IPS-NIHi11 (cell line): Measurements from ENCODE around the gene AQP3.
A peak's percentile ranks its signal among the peaks of the same experiment; 100 is the strongest.
"Not testable (repeated sequence)": the region's sequence is repeated elsewhere in the genome, so short reads cannot be mapped to it uniquely, and the experiment has no call there.

ENCODE experiments used
- DNase-seq: peaks from one replicate; pipeline ENCODE4 v3.0.0; 2012; ENCODE audit warnings: mixed read lengths, low spot score

Gene AQP3

GRCh38 chr9:33446946-33447798 is at the start of gene AQP3:
AQP3 (minus strand) TSS chr9:33447593; CDS start chr9:33447530, 63 bp downstream.
- DNase-seq = peak; percentile 89

DNA sequence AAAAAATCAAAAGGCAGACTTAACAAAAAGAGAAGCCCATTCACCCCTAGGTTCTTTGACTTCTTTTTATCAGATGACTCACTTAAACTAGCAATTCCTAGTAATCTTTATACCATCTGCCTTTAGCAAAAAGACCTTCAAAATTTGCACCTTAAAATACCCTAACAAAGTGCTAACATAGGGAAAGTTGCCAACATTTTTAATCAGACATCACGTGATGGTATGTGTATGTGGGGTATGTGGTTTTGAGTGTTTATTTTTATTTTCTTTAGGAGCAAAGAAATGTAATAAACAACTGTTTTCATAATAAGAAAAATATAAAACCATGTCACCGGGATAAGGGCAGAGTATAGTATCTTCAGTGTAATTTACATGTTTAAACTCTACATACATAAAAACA is 46.4 kb upstream of the AQP3 start:
- not testable (repeated sequence) for DNase-seq

GRCh38 chr9:33489066-33489465 is 41.7 kb upstream of the AQP3 start:
- DNase-seq = no peak

- DNase-seq = not testable (repeated sequence)
These were observed 37.9 kb upstream of the AQP3 start for GRCh38 chr9:33485312-33485711.

- no peak for DNase-seq
These were observed 33.6 kb upstream of the AQP3 start for GRCh38 chr9:33480976-33481375.

DNA sequence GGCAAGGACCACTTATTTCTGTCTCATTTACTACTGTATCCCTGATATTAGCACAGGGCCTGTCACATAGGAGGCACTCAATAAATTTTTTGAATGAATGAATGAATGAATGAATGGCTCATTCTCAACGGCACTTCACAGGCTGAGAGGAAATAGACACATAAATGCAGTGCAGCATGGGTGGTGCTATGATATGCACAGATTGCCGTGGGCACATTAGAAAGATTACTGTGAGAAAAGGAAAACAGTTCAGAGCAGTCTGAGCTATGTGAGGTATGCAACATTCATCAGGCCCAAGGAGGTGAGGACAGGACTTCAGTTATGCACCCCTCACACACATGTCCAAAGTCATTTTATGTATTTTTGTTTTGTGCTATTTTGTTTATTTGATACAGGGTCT is 32.7 kb upstream of the AQP3 start:
- no peak for DNase-seq

- DNase-seq = no peak
These were observed 29.1 kb upstream of the AQP3 start for GRCh38 chr9:33476503-33476902.

- DNase-seq = no peak
These were observed 28.0 kb upstream of the AQP3 start for GRCh38 chr9:33475357-33475756.

- DNase-seq = peak; percentile 97
These were observed 26.4 kb upstream of the AQP3 start, which contains the start of gene NOL6 for GRCh38 chr9:33473643-33474352. NOL6 (minus strand) TSS chr9:33473924; CDS start chr9:33473842, 82 bp downstream.

GRCh38 chr9:33472881-33473615 is 25.7 kb upstream of the AQP3 start:
- no peak for DNase-seq

GRCh38 chr9:33472171-33472880 is 24.9 kb upstream of the AQP3 start:
- DNase-seq = no peak

DNA sequence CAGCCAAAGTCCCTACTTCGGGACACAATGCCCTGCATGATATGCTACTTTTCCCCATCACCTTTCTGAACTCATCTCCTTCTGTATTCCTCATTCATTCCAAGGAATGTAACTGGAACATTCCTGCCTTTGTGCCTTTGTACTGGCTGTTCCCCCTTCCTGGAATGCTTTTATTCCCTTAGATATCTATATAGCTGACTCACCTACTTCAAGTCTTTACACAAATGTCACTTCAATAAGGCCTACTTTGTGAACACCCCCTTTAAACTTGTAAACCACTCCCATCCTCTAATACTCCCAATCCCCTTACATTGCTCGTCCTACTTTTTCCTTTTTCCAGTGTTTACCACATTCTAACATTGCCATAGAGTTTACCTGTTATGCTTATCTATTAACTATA is 24.0 kb upstream of the AQP3 start:
- no peak for DNase-seq

DNA sequence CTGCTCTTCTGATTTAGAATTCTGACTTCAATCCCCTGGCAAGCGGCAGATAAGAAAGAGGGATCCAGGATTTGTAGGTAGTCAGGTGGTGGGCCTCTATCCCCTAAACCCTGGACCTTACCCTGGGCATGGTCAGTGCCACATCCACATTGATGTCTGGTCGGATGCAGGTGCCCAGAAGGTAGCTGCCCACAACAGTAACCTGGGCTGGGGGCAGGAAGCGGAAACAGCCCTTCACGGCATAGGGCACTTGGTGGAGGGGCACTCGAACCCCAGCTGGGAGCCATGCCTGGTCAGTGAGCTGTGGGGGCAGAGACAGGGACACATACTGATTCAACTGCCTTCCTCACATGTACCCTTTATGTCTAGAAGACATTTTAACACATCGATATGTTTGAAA is 22.5 kb upstream of the AQP3 start:
- DNase-seq = no peak

- no peak for DNase-seq
These were observed 21.6 kb upstream of the AQP3 start for GRCh38 chr9:33468797-33469621.

GRCh38 chr9:33468215-33468730 is 20.9 kb upstream of the AQP3 start:
- no peak for DNase-seq

DNA sequence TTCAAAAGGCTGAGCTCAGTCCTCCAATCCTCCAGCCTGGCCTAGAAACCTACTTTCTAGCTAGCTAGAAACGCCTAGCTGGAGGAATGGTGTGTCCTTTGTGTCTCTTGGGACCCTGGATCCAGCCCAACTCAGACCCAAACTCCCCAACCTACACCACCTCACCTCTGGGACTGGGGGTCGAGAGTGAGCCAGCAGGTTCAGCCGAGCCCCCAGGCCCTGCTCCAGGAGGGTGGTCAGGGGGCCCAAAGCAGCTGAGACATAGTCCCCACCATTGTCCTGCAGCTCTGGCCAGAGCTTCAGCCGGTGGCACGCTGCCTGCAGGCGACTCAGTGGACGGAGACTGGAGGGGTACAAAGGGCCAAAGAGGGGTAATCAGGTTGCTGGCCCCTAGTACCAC is 20.1 kb upstream of the AQP3 start:
- no peak for DNase-seq

DNA sequence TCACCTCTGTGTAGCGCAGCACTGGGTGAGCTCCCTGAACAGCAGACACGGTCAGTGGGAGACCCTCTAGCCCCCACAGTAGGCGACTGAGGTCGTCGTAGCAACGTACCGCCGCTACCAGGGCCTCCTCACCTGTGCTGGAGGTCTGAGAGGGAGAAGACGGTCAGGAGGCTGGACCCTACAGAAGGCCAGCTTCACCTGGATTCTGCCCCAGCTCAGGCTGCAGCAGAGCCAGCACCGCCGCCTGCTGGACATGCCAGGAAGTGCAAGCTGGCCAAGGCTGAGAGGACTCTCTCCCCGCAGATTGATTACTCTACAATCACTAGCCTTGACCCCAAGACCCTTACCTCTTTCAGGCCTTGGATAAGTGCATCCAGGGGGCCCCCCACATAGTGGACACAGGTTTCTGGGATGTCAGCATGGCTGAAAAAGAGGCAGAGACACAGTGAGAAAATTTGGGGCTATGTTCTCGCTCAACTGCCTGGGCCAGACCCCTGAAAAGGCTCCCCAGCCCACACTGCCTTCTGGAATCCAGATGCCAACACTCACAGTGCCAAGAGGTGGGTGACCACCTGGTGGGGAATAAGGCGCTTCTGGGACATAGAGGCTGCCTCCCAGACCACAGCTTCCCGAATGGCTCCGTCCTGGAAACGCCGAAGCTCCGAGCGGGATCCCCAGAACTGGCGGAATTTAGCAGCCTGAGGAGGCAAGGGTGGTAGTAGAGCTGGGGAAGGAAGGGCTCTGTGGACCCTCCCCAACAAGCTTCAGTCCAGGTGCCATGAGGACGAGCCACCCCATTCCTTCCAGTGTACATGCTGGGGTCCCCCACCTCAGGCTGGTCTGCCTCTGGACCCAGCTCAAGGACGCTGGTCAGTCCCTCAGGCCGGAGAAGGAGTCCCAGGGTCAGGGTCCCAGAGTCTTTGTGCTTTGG is 19.4 kb upstream of the AQP3 start:
- DNase-seq = peak; percentile 94

- no peak for DNase-seq
These were observed 18.5 kb upstream of the AQP3 start for GRCh38 chr9:33465596-33466564.
